GM12892 (cell line): ENCODE results near the gene AKR1E2.

ENCODE experiments used
- DNase-seq: peaks from one replicate; pipeline ENCODE4 v3.0.0; 2011; ENCODE audit not compliant: insufficient read length
- FAIRE-seq: peaks from 2 replicates; lab custom pipeline; 2011; peaks lifted over from hg19 to GRCh38; lab: Jason Lieb, UNC
- POLR2A ChIP-seq: IDR thresholded peaks from 2 replicates; pipeline ENCODE4 v1.6.1; 2011; ENCODE audit warnings: low read depth, low read length, control low read depth
- POLR2AphosphoS5 ChIP-seq: IDR thresholded peaks from 2 replicates; pipeline ENCODE4 v1.6.1; 2011; ENCODE audit warnings: low read depth, low read length, control low read depth
- TAF1 ChIP-seq: IDR thresholded peaks from 2 replicates; pipeline ENCODE4 v1.6.1; 2011; ENCODE audit warnings: low read depth, mild to moderate bottlenecking, control low read depth, low read length, borderline replicate concordance

AKR1E2 gene

DNA sequence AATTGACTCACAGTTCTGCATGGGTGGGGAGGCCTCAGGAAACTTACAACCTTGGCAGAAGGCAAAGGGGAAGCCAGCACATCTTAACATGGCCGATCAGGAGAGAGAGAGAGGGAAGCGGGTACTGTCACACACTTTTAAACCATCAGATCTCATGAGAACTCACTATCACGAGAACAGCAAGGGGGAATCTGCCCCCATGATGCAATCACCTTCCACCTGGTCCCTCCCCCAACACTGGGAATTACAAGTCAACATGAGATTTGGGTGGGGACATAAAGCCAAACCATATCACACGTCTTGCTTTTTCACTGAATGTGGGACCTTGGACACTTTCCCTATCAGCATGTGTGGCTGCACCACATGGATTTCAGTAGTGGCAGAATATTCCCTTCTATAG, 9.0 kb upstream of the AKR1E2 start:
- FAIRE-seq: no peak
- DNase-seq: no peak
- TF ChIP-seq POLR2AphosphoS5 (no peak), TAF1 (no peak), POLR2A (no peak)

GRCh38 chr10:4819067-4819466, 6.9 kb upstream of the AKR1E2 start:
- TF ChIP-seq POLR2AphosphoS5 (no peak), TAF1 (no peak), POLR2A (no peak)
- DNase-seq (no peak), FAIRE-seq (no peak)

DNA sequence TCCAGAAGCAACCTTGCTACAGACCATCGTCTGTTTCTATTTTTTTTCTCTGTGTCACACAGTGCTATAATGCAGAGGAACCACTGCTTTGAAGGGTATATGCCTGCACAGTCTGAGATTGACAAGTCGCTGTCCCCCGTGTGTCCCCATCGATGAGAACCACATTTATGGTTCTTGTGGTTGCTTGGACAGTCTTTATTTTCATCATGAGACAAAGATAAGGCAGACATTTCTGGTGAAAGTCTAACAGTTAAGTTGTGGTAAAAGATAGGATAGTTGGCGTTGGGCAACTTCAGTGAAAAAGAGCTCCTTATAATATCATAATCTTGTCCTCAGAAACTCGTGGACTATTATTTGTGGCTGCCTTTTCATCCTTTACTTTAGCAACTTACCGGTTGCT, 6.3 kb upstream of the AKR1E2 start:
- FAIRE-seq (no peak), DNase-seq (no peak)
- TF ChIP-seq POLR2A (no peak), TAF1 (no peak), POLR2AphosphoS5 (no peak)

- FAIRE-seq (no peak), DNase-seq (no peak)
- TF ChIP-seq POLR2AphosphoS5: no peak
- TF ChIP-seq TAF1: no peak
- TF ChIP-seq POLR2A: no peak
Observed at GRCh38 chr10:4820804-4821401, 5.1 kb upstream of the AKR1E2 start.

GRCh38 chr10:4822208-4822607, 3.8 kb upstream of the AKR1E2 start:
- FAIRE-seq (no peak), DNase-seq (no peak)
- TF ChIP-seq TAF1: no peak
- TF ChIP-seq POLR2A: no peak
- TF ChIP-seq POLR2AphosphoS5: no peak

DNA sequence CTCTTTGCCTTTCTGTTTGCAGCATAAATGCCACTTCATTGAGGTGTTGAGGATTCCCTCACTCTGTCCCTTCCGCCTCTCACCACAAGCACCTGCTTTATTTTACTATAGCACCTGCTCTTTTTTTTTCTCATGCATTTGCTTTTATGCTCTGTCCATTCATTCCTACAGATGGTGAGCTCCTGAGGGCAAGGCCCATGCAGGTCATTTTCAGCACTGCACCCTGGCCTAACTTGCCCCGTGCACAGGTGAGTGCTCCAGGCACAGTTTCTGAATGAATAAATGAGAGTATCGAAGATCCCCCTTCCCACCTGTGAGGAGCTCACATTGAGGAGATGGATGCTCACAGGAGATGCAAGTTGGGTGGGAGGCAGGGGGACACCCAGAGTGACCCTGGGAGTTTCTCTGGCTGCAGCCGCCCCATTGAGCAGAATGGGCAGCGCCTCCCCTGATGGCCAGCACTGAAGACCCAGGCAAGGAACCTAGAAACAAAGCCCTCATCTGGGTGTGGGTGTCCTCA, 1.2 kb upstream of the AKR1E2 start:
- no peak for FAIRE-seq
- TF ChIP-seq POLR2A: no peak
- TF ChIP-seq POLR2AphosphoS5: no peak
- DNase-seq: no peak

- no peak for TF ChIP-seq TAF1
- FAIRE-seq (no peak), DNase-seq (no peak)
Observed at GRCh38 chr10:4825456-4825867, 545 bp upstream of the AKR1E2 start.

DNA sequence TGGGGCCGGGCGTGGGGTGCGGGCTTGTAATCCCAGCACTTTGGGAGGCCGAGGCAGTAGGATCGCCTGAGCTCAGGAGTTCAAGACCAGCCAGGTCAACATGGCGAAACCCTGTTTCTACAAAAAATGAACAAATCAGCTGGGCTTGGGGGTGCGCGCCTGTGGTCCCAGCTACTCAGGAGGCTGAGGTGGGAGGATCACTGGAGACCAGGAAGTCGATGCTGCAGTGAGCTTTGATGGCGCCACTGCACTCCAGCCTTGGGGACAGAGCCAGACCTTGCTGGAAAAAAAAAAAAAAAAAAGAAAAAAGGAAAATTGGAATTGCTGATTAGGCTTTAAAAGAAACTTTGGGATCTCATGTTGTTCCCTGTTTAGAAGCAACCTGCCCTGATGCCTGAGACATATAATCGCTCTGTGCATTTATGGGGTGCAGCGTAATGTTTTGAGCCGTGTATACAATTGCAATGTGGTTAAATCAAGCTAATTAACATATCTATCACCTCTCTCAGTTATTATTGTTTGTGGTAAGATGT, 851 bp downstream of the AKR1E2 start:
- FAIRE-seq: no peak

GRCh38 chr10:4828005-4828404, 2.0 kb downstream of the AKR1E2 start:
- DNase-seq (no peak), FAIRE-seq (no peak)
- TF ChIP-seq TAF1: no peak
- TF ChIP-seq POLR2AphosphoS5: no peak
- no peak for TF ChIP-seq POLR2A

More for the DNA sequence above, 851 bp downstream of the AKR1E2 start:
- TF ChIP-seq TAF1: no peak
- TF ChIP-seq POLR2AphosphoS5: no peak
- no peak for TF ChIP-seq POLR2A
- DNase-seq: no peak

- FAIRE-seq: no peak
- TF ChIP-seq POLR2A (no peak), POLR2AphosphoS5 (no peak), TAF1 (no peak)
- DNase-seq: no peak
Observed at GRCh38 chr10:4830551-4830950, 4.5 kb downstream of the AKR1E2 start.

- DNase-seq (no peak), FAIRE-seq (no peak)
- no peak for TF ChIP-seq POLR2A
- no peak for TF ChIP-seq TAF1
- TF ChIP-seq POLR2AphosphoS5: no peak
Observed at GRCh38 chr10:4831091-4831490, 5.1 kb downstream of the AKR1E2 start.

DNA sequence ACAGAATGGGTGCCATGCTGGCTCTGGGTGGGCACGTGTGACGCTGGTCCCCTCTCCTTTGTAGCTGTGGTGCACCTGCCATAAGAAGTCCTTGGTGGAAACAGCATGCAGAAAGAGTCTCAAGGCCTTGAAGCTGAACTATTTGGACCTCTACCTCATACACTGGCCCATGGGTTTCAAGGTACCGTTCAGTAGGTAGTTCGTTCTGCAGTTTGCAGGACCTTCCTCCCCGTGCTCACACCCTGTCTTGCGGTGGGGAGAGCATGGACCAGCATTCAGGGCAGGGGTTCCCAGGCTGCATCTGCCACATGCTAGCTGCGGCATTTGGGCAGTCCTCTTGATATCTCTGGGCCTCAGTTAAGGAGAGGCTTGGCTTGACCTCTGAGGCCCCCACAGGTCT, 7.3 kb downstream of the AKR1E2 start:
- DNase-seq (no peak), FAIRE-seq (no peak)
- TF ChIP-seq POLR2A: no peak
- TF ChIP-seq POLR2AphosphoS5: no peak
- no peak for TF ChIP-seq TAF1

DNA sequence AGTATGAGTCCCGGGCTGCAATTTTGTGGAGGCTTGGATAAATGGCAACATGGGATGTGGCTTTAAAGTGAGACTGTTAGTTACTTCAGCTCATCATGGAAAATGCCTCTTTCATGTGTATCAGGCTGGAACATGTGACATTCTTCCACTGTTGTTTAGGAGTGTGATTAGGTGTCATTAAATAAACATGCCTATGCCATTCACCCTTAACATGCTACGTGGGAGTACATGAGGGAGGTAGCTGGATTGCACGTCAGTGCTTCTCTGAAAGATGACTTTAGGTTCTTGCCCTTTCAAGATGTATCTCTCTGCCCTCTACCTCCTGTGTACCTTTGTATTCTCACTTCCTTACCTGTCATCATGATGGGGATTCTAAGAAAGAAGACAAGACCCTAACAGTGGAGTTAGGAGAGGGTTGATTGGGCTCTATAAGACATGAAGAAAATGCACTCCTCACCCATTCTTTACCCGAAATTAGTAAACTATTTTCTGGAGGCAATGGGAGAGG, 8.9 kb downstream of the AKR1E2 start:
- no peak for FAIRE-seq
- DNase-seq: no peak
- TF ChIP-seq TAF1: no peak
- TF ChIP-seq POLR2A: no peak
- no peak for TF ChIP-seq POLR2AphosphoS5
